T-helper 2 cell treated with Interferon-gamma antibody and Interleukin-4, amounts not matched to agents 100 ng/mL and 5 ng/mL, for 36 hours (primary cell): ENCODE measurements around the gene PPP1R11. TPM values are rescaled to one million over a fixed set of nuclear protein-coding genes. Genes with fewer than 3 reads are reported as not detected.

Source experiments
- intact Hi-C: fragments of 100-400 bp; cut with micrococcal nuclease; formaldehyde crosslinking; loops from one replicate; pipeline ENCODE4 v1.15.1; 2023
- total RNA-seq: library from RNA; stranded (reverse); gene quantifications from 2 replicates; pipeline ENCODE4 v1.2.3, GENCODE V29; 2022

Gene PPP1R11
- total RNA-seq, 1 donor from 2014 or later = 59.6 TPM

DNA sequence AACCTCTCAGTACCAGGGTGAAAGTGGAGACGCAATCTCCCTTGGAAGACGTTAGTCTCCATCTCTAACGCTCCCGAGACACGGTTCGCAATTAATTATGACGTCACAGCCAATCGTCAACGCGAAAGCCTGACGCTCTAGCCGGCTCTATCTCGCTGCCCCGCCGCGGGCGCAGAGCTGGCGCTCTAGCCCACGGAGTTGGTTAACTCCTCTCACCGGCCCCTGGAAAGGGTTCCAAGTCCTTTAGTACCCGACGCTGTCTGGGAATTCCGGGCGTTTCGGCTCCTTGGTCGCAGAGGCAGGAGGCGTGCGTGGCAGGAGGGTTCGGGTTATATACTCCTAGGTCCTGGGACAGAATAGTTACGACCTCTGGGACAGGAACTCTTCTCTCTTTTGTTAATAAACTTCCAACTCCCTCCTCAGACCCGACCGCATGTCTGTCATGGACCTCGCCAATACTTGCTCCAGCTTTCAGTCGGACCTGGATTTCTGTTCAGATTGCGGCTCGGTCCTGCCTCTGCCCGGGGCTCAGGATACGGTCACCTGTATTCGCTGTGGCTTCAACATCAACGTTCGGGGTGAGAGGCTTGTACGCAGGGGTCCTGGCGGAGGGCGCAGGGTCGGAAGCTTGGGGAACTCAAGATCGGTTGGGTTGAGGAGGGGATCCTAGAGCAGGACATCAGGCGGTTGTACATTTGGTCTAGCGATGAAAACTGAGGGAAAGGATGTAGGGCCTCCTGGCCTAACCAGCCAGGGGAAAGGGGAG, 5.7 kb upstream of the PPP1R11 start, which contains the start of gene POLR1H:
Gene POLR1H (plus strand): TSS at position 174 of the 766 bp plus-strand sequence. CDS start 260 bp downstream, at position 434.
- intact Hi-C loops = loop anchor here (1.0 to 10.0 kb wide), 6 partner anchors 86 to 656 kb away; partner anchors contain the start of genes HLA-A and MDC1

DNA sequence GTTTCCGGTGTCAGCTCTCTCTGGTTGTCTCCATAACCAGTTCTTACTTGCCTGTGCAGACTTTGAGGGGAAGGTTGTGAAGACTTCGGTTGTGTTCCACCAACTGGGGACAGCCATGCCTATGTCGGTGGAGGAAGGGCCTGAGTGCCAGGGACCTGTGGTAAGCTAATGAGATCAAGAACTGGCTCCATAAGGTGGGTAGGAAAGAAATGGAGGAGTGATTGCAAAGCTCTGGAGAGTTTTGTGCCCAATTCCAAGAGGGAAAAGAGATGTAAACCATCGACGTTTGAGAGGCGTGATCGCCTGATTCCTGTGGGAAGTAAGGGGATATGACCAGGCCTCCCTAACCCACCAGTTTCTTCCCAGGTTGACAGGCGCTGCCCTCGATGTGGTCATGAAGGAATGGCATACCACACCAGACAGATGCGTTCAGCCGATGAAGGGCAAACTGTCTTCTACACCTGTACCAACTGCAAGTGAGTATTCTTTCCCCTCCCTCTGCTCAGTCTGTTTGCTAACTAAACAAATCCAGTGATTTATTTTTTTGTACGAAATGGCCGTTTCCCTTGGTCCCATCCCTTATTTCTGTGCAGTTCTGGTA, 5.0 kb upstream of the PPP1R11 start:
- intact Hi-C loops = loop anchor here (1.0 to 10.0 kb wide), 6 partner anchors 87 to 655 kb away; partner anchors contain the start of genes HLA-A and MDC1

DNA sequence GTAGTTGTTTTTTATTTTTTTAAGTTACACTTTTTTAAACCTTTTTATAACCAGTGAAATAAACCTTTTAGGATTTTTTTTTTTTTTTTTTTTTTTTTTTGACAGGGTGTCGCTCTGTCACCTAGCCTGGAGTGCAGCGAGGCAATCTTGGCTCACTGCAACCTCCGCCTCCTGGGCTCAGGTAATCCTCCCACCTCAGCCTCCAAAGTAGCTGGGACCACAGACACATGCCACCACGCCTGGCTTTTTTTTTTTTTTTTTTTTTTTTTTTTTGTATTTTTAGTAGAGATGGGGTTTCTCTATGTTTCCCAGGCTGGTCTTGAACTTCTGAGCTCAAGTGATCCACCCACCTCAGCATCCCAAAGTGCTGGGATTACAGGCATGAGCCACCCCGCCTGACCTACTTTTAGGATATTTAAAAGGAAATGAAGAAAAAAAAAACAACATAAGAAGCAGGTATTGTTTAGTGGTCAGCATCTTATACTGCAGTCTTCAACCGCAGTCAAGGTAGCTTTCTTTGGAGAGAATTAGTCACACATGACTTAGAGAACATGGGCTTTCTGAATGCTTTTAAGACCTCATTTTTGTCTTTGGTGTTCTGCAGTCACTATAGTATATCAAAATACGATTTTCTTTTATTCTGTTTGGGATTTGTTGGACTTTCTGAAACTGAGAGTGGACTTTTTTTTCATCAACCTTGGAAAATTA, 4.4 kb upstream of the PPP1R11 start:
- intact Hi-C loops = loop anchor here (5.0 to 10.0 kb wide), 5 partner anchors 88 to 655 kb away; partner anchors contain the start of gene MDC1

DNA sequence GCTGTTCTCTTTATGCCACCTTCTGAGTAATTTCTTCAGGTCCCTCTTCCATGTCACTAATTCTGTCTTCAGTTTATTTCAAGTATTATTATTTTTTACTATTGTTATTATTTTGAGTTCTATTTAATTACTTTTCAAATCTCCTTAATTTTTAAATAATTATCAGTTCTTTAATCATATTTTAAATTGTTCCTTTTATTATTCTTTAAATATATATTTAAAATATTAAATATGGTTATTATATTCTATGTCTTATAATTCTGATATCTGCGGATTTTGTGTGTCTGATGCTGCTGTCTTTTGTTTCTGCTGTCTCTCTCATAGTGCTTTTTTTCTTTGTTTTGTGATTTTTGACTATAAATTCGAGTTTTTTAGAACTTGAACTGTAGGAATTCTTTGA, 3.7 kb upstream of the PPP1R11 start:
- intact Hi-C loops = loop anchor here (5.0 to 10.0 kb wide), 5 partner anchors 89 to 654 kb away; partner anchors contain the start of gene MDC1

DNA sequence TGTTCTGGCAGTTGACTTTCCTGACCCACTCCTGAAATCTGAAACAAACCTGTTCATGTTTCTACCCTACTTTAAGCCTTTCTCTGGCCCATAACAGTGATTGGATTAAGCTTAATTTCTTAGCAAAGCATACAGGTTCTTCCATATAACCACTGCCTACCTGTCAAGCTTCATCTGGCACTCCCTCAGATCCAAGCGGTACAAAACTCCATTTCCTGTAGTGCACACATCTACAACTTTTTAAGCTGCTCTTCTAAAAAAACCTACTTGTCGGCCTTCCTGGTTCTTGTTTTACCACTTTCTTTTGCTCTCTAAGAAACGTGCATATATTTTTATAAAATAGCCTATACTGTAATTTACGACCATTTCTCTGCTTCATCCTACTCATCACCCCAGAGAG, 916 bp upstream of the PPP1R11 start:
- intact Hi-C loops = loop anchor here (2.0 to 10.0 kb wide), 4 partner anchors 36 to 361 kb away; partner anchors contain the start of gene TRIM39

DNA sequence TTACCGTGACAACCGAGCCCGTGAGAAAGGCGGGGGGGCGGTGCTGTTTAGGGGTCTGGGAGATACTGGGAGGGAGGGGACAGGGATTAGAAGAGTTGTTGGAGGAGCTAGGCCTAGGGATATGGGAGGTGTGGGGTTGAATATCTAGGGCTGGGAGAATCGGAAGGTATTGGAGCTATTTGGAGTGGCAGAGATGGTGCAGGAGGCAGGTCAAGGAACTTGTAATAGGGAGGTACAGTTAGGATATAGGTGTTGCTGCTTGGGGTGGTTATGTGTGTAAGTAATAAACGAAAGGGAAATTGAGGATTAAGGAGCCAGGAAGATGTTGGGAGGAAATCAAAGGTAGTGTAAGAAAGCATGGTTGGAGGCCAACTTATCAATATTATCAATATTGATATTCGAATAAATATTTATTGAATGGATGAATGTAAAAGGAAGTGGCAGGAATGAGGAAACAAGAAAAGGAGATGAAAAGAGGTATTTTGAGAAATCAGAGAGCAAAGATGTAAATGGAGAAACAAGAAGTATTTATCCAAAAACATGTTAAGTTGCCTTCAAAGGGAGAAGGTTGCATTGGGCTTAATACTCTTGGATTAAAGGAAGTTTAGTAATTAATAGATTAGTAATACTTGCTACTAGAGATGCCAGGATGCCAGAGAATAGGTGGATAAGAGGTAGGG, 602 bp downstream of the PPP1R11 start:
- intact Hi-C loops = loop anchor here (1.0 to 10.0 kb wide), 5 partner anchors 35 to 363 kb away; partner anchors contain the start of genes TRIM26 and TRIM39

DNA sequence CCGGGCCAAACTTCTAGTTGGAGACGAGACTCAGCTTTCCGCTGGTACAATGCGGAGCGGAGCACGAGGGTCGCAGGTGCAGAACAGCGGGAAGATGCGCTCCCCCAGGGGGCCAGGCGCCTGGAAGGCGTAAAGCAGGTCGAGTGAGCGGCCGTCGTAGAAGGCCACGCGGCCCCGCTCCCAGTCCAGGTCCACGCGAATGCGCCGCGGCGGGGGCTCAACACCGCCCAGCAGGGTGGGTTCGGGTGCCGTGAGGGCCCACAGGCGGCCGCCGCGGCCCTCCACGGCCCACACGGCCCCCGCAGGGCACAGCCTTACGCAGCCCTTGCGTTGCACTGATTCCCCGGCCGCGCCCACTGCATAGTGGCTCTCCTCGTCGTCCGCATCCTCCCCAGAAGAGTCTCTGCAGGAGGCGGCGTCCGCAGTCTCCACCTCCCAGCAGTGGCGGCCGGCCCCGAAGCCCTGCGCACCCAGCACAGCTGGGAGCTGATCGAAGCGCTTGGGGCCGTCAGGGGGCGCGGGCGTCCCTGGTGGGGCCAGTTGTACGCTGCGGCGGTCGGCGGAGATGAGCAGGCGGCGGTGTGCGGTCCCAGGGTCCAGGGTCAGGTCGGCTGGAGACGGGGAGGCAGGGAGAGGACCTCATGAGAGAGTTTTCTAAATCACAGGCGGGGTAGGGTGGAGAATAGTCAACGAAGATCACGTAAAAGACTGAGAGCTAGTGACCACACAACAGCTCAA, 4.3 kb downstream of the PPP1R11 start:
- intact Hi-C loops = no loop called here

DNA sequence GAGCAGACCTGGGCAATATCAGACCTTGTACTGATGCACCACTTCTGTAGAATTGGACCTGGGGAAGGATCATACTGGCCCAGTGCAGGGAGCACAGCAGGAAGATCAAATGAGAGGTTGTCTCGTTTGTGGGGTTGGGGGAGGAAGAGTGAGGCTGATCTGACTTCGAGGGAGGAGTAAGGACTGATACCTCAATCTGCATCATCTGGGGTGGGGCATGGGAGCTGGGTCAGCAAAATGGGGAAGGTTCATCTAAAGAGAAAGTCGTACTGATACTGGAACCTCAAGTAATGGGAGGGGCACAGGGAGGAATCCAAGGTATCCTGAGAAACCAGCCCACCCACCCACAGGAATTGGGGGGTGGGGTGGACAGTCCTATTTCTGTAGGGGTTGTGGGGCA, 4.9 kb downstream of the PPP1R11 start:
- intact Hi-C loops = no loop called here

DNA sequence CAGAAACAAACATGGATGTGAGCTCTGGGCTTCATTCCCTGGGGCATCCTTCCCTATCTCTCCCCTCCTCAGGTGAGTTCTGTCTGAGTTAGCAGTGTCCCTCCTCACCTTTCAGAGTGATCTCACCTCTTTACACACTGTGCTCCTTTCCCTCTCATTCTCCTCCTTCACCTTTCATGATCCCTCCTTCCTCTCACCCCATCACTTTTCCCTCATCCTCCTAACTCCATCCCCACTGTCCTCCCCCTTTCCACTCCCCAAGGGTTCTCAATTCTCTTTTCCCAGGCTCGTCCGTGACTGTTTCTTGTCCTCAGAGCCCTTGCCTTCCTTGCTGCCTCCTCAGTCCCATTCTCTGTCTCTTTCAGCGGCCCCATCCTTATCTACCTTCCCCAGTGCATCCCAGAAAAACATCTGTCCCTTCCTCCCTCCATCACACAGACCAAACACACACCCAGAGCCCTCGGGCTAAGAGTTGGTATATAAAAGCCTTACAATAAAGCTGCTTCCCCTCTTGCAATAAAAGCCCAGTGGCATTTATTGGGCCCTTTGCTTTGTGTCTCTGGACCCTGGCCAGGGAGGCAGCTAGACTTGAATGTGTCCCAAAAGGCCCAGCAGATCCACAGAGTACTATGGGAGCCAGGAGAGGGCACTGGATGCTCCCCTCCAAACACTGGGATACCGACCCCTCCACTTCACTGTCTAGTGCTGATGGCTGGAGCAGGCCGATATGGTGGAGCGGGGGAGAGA, 6.7 kb downstream of the PPP1R11 start:
- intact Hi-C loops = no loop called here

DNA sequence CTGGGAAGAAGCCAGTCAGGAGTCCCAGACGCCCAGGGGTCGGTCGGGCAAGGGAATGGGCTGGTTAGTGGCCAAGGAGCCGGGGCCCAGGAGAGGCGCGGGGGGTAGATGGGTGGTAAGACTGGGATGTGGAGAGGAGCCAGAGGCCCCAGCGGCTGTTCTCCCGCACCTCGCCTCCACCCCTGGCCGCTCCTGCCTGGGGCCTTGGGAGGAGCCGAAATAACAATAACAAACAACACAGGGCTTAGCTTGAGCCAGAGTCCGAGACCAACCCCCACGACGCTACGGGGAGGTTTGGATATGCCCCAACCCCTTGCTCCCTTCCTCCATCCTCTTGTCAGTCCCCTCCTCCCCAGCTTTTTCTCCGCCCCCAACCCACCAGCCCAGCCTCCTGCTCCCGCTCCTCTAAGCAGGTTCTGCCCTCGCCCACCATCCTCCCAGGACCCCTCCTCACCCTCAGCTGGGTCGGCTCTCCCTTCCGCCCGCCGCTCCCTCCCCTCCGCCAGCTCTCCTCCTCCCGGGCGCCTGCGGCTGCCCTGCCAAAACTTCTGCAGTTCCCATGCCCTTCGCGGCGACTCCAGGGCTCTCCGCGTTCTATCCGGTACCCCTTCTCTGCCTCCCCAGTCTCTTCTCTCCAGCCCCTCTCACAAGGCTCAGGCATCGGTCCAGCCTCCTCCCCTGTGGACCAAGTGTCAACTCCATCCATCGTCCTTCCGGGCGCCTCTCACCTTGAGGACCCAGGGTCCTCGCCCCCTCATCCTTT, 7.5 kb downstream of the PPP1R11 start:
- intact Hi-C loops = no loop called here

DNA sequence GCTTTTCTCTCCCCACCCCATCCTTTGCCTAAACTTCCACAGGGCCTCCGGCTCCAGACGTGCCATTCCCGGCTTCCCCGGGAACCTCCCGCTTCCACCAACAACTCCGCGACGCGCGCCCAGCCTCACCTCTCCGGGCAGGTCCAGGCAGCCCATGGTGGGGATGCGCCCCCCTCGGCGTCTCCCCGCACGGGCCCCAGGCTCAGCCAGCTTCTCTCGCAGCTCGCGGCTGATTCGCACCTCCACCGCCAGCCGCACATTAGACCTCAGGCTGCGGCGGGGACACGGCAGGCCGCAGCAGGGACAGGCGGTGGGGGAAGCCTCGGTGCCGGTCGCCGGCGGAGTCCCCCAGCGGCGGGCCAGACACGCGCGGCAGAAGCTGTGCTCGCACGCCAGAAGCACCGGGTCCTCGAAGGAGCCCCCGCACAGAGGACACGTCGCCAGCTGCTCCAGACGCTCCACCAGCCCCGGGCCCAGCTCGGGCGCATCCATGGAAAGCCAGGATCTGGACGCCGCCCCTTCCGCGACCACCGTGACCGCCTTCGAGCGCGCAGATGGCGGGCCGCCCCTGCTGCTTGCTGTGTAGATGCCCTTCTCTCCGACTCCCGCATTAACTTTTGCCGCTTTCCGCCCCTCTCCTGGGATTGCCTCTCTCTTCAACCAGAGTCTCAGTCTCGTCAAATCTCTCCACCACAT, 8.2 kb downstream of the PPP1R11 start, which contains the start of gene RNF39:
Gene RNF39 (minus strand): TSS at position 676 of the 696 bp plus-strand sequence. CDS start 184 bp downstream, at position 492.
- intact Hi-C loops = no loop called here

DNA sequence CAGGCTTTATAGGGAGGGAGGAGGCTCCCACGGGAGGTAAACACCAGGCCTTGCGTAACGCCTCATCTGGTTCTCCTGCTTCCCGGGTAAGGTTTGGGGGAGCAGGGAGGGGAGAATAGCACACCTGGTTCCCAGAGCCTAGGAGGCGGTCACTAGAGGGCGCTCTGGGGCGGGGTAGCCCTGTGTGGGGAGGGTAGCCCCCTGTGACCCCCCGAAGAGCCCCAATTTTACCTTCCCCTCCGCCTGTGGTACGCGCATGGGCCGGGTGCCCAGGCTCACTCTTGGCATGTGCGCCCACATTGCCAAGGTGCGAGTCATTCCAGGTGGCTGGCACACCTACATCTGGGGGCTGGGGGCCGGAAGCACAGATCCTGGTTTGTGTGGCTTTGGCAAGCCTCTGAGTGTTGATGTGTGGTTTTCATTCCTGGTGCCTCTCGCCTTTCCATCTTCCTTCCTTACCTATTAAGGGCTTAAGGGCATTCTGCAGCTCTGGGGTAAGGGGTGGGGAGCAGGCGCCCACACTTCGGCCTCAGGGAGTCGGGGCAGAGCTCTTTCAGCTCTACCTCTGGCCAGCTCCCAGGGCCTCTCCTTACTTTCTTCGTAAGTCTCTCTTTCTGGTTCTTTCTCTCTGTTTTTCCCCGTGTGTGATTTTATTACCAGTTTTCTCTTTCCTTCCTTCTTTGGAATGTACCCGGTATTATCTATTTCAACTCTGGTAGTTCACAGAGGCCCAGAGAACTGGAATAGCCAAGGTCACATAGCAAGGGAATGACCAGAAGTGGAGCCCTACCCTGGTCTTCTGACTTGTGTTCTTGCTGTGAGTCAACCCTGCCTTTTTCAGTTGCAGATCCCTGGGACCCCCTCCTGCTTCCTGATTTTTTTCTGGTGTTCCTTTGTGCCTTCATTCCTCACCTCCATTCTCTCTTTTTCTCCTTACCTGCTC, 9.1 kb downstream of the PPP1R11 start:
- intact Hi-C loops = no loop called here

DNA sequence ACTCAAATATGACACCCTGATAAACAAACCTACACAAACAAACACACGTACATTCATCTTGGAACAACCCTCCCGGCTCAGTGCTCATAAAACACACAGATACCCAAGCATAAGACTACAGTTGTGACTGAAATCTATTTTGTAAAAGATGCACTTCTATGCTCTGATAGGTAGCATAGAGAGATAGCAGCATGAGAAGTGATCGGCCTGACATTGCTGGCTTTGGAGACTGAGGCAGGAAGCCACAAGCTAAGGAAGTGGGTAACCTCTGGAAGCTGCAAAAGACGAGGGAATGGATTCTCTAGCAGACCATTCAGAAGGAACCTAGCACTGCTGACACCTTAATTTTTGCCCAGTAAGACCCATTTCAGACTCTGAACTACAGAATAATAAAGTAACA, 10.2 kb downstream of the PPP1R11 start:
- intact Hi-C loops = no loop called here

DNA sequence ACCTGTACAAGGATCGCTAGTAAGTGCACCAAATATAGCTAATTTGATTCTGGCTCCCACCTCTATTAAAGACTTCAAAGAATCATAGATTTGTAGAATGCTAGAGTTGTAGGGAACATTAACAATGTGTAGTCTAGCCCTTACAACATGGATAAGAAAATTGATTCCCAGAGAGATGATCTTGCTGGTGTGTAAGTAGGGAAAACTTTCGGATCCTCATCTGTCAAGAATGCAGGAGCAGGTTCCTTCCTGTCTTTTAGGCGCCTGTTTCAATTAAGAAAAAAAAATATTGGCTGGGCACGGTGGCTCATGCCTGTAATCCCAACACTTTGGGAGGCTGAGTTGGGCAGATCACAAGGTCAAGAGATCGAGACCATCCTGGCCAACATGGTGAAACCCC, 20.9 kb downstream of the PPP1R11 start:
- intact Hi-C loops = no loop called here

DNA sequence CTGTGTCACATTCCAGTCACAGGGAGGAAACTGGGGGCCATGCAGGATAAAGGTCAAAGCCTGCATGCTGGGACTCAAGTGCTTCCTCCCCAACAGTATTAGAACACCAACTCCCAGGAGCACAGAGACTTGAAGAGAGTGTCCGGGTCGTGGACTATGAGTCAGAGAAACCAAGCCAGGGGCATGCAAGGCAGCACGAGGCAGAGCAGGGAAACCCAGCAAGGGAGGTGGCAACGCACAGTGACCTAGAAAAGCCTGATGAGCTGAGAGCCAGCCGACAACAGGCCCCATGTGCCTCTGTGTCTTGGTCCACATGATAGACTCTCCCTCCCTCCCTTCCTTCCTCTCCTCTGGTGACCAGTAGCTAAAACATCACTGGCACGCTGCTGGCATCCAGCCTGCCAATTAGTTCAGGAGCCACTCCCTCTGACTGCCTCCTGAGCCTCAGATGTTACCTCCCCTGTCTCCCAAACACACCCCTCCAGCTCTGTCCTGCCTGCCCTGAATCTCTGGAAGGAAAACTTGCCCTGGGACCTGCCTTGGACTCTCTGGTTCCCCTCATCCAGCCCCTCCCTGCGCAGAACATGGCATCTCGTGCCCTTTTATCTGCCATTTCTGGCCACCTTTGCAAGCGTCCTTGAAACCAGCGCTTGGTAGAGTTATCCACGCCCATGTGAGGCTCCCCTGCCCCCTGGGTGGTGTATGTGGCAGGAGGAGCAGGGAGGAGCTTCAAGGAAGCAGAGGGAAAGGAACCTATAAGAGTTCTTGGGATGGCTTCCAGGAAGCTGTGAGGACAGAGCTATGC, 24.8 kb downstream of the PPP1R11 start:
- intact Hi-C loops = no loop called here

DNA sequence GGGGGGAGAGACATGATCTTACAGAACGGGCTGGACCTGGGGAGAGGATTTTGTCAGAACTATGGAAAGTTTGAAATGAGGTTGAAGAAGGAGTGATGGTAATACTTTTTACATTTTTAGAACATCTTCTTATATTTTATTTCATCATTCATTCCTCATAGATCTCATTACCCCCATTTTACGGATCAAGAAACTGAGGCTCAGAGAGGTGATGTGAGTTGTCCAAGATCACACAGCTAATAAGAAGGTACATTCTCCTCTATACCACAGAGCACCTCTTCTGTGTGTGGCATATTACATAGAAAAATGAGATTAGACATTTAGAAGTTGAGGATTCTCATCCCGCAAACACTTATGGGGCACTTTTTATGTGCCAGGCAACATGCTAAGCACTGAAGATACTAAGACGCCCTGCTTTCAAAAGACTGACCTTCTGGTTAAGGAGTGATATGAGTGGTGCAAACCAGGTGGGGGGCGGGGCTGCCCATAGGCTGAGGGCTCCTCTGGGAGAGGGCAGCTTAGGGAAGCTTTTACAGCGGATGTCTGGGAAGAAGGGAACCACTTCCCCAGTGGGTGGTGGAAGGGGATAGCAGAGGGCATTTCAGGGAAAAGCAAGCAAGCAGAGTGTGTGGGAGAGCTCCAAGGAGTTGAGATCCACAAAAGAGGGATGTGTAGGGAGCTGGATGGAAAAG, 26.0 kb downstream of the PPP1R11 start:
- intact Hi-C loops = no loop called here
